Central memory CD8-positive, alpha-beta T cell (primary cell): Measurements from ENCODE around the gene LGALS3BP.

Experiments
- ATAC-seq: fragments of 150-1000 bp; cut with Tn5 transposase; replicated peaks from 2 replicates; pipeline ENCODE4 v1.10.0; 2022; ENCODE audit warnings: mild to moderate bottlenecking, moderate FRiP score, moderate number of reproducible peaks; ENCODE audit not compliant: poor library complexity, severe bottlenecking; ENCODE audit errors: extremely low read depth
- DNase-seq, 2 donors: peaks; one replicate each; pipeline ENCODE4 v3.0.0; 2021; ENCODE audit warnings: low spot score in 2 of 2
- H3K27ac Mint-ChIP-seq: one replicate; pipeline ENCODE4 v1.8.0; 2022; ENCODE audit warnings: low read depth, mild to moderate bottlenecking, moderate library complexity, mixed read lengths
- H3K27me3 Mint-ChIP-seq: one replicate; pipeline ENCODE4 v1.8.0; 2022; ENCODE audit warnings: mixed read lengths
- H3K36me3 Mint-ChIP-seq: one replicate; pipeline ENCODE4 v1.8.0; 2022; ENCODE audit warnings: mild to moderate bottlenecking, moderate library complexity, mixed read lengths; ENCODE audit not compliant: insufficient read depth
- H3K4me1 Mint-ChIP-seq: one replicate; pipeline ENCODE4 v1.8.0; 2022; ENCODE audit warnings: mixed read lengths
- H3K4me3 Mint-ChIP-seq: one replicate; pipeline ENCODE4 v1.8.0; 2022; ENCODE audit warnings: mild to moderate bottlenecking, moderate library complexity, mixed read lengths
- H3K9me3 Mint-ChIP-seq: one replicate; pipeline ENCODE4 v1.8.0; 2022; ENCODE audit warnings: mixed read lengths

LGALS3BP gene

DNA sequence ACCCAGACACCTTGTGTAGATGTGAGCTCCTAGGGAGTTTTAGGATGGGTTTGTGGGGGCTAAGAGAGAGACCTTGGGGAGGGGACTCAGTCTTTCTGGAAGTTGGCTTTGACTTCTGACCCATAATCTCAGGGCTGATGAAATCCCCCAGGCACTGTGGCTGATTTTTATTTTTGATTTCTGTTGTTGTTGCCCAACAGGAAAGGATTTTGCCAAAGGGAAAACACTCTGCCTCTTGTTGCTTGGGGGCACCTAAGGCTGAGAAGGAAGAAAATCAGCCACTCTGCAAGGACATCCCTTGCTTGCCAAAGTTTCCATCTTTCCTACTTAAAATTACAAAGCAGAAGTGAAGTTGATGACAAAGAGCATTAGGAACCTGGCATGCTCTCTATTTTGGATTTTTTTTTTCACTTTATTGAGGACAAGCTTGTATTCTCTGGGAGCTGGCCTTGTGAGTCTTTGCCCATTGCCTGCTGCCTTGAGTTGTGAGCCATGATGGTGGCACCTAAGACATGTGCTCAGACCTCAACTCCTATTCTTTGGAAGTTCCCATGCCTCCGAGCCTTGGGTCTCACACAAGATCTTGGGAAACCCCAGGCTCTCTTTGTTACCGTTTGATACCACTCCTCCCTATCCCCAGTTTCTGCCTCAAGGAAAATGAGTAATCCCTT is 41.0 kb upstream of the LGALS3BP start:
- H3K27ac Mint-ChIP-seq: no peak overlapping the region
- ATAC-seq: no peak
- no peak for DNase-seq
- H3K4me3 Mint-ChIP-seq: no peak overlapping the region
- H3K9me3 Mint-ChIP-seq: no peaks in the 10 kb centered on the region
- H3K27me3 Mint-ChIP-seq: peaks cover 57% of the 10 kb centered on the region
- H3K36me3 Mint-ChIP-seq: no peaks in the 10 kb centered on the region
- H3K4me1 Mint-ChIP-seq: peaks cover 10% of the 10 kb centered on the region

GRCh38 chr17:79019632-79020584 is 40.2 kb upstream of the LGALS3BP start:
- ATAC-seq: peak; percentile 51
- peak in 1 of 2 donors; percentile 21 for DNase-seq
- peaks cover 10% of the 10 kb centered on the region for H3K4me1 Mint-ChIP-seq
- no peak overlapping the region for H3K27ac Mint-ChIP-seq
- no peaks in the 10 kb centered on the region for H3K36me3 Mint-ChIP-seq
- H3K4me3 Mint-ChIP-seq: no peak overlapping the region
- peaks cover 49% of the 10 kb centered on the region for H3K27me3 Mint-ChIP-seq
- no peaks in the 10 kb centered on the region for H3K9me3 Mint-ChIP-seq

GRCh38 chr17:79019261-79019631 is 39.5 kb upstream of the LGALS3BP start:
- H3K27ac Mint-ChIP-seq: no peak overlapping the region
- H3K4me3 Mint-ChIP-seq: no peak overlapping the region
- H3K27me3 Mint-ChIP-seq: peaks cover 42% of the 10 kb centered on the region
- H3K9me3 Mint-ChIP-seq: no peaks in the 10 kb centered on the region
- DNase-seq: no peak
- ATAC-seq: no peak
- peaks cover 4% of the 10 kb centered on the region for H3K4me1 Mint-ChIP-seq
- no peaks in the 10 kb centered on the region for H3K36me3 Mint-ChIP-seq

DNA sequence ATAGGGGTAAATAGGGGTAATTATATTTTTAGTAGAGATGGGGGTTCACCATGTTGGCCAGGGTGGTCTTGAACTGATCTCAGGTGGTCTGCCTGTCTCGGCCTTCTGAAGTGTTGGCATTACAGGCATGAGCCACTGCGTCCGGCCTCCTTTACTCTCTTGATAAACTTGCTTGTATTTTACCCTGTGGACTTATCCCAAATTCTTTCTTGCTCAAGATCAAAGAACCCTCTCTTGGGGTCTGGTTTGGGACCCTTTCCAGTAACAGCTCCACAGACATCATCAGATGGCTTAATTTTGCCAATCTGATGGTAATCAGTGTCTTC is 38.6 kb upstream of the LGALS3BP start:
- Mint-ChIP-seq H3K9me3 (no peaks in the 10 kb centered on the region), H3K36me3 (no peaks in the 10 kb centered on the region), H3K4me3 (no peak overlapping the region), H3K4me1 (no peaks in the 10 kb centered on the region), H3K27ac (no peak overlapping the region), H3K27me3 (peaks cover 37% of the 10 kb centered on the region)
- ATAC-seq (no peak), DNase-seq (no peak)

- Mint-ChIP-seq H3K4me3 (no peak overlapping the region), H3K27me3 (peaks cover 37% of the 10 kb centered on the region), H3K4me1 (no peaks in the 10 kb centered on the region), H3K36me3 (no peaks in the 10 kb centered on the region), H3K9me3 (no peaks in the 10 kb centered on the region), H3K27ac (no peak overlapping the region)
- DNase-seq (no peak), ATAC-seq (no peak)
Measured at GRCh38 chr17:79017546-79018369, 38.0 kb upstream of the LGALS3BP start.

DNA sequence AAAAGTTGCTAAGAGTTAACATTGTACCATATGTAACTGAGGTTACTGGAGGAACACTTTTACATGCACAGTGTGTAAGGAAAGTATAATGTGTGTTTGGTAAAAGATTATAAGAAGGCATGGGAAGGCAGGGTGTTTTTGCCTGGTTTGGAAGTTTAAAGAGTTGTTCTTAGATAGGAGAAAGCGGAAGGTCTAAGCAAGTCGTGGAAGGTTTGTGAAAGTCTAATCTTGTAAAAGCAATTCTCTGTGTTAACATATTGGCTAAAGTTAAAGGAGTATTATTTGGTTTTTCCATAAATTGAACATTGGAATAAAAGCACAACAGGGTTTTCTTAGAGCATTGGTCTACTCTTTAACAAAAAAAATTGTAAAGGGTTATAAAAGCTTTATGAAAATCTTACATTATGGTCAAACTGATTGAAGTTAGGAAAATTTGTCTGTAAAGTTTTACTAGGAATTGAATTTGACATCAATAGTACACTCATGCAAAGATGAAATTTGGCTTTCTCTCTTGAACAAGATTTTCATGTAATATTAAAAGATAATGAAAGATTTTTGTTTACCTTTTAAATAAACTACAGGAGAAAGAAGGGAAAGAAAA is 34.5 kb upstream of the LGALS3BP start:
- no peaks in the 10 kb centered on the region for H3K9me3 Mint-ChIP-seq
- peaks cover 29% of the 10 kb centered on the region for H3K27me3 Mint-ChIP-seq
- DNase-seq: no peak
- no peak overlapping the region for H3K4me3 Mint-ChIP-seq
- no peak for ATAC-seq
- H3K36me3 Mint-ChIP-seq: peaks cover 10% of the 10 kb centered on the region
- peaks cover 7% of the 10 kb centered on the region for H3K4me1 Mint-ChIP-seq
- H3K27ac Mint-ChIP-seq: no peak overlapping the region

GRCh38 chr17:79012563-79013134 is 32.9 kb upstream of the LGALS3BP start:
- Mint-ChIP-seq H3K9me3 (no peaks in the 10 kb centered on the region), H3K36me3 (peaks cover 22% of the 10 kb centered on the region), H3K27ac (no peak overlapping the region), H3K27me3 (peaks cover 13% of the 10 kb centered on the region), H3K4me1 (peaks cover 22% of the 10 kb centered on the region), H3K4me3 (no peak overlapping the region)
- DNase-seq (no peak), ATAC-seq (no peak)

DNA sequence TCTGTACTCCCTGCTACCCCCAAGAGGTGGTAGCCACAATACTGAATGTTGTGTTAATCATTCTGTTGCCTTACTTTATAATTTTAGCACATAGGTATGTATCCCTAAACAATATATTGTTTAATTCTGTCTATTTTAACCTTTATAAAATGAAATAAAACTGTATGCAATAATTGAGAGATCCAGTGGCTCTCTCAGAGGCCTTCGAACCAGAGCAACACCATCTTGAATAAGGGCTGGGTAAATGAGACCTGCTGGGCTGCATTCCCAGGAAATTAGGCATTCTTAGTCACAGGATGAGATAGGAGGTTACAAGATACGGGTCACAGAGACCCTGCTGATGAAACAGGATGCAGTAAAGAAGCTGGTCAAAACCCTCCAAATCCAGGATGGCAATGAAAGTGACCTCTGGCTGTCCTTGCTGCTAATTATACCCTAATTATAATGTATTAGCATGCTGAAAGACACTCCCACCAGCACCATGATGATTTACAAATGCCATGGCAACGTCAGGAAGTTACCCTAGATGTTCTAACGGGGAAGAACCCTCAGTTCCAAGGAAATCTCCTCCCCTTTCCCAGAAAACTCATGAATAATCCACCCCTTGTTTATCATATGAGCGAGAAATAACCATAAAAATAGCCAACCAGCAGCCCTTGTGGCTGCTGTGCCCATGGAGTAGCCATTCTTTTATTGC is 31.9 kb upstream of the LGALS3BP start:
- Mint-ChIP-seq H3K9me3 (no peaks in the 10 kb centered on the region), H3K27ac (peak overlapping the region; percentile 41), H3K4me1 (peaks cover 32% of the 10 kb centered on the region), H3K4me3 (peak overlapping the region; percentile 86), H3K27me3 (peaks cover 3% of the 10 kb centered on the region), H3K36me3 (peaks cover 22% of the 10 kb centered on the region)
- DNase-seq: no peak
- ATAC-seq: no peak

GRCh38 chr17:79010304-79010646 is 30.6 kb upstream of the LGALS3BP start:
- no peaks in the 10 kb centered on the region for H3K9me3 Mint-ChIP-seq
- peaks cover 45% of the 10 kb centered on the region for H3K4me1 Mint-ChIP-seq
- H3K27ac Mint-ChIP-seq: peak overlapping the region; percentile 97
- peak overlapping the region; percentile 86 for H3K4me3 Mint-ChIP-seq
- peaks cover 22% of the 10 kb centered on the region for H3K36me3 Mint-ChIP-seq
- ATAC-seq: no peak
- H3K27me3 Mint-ChIP-seq: no peaks in the 10 kb centered on the region
- no peak for DNase-seq

DNA sequence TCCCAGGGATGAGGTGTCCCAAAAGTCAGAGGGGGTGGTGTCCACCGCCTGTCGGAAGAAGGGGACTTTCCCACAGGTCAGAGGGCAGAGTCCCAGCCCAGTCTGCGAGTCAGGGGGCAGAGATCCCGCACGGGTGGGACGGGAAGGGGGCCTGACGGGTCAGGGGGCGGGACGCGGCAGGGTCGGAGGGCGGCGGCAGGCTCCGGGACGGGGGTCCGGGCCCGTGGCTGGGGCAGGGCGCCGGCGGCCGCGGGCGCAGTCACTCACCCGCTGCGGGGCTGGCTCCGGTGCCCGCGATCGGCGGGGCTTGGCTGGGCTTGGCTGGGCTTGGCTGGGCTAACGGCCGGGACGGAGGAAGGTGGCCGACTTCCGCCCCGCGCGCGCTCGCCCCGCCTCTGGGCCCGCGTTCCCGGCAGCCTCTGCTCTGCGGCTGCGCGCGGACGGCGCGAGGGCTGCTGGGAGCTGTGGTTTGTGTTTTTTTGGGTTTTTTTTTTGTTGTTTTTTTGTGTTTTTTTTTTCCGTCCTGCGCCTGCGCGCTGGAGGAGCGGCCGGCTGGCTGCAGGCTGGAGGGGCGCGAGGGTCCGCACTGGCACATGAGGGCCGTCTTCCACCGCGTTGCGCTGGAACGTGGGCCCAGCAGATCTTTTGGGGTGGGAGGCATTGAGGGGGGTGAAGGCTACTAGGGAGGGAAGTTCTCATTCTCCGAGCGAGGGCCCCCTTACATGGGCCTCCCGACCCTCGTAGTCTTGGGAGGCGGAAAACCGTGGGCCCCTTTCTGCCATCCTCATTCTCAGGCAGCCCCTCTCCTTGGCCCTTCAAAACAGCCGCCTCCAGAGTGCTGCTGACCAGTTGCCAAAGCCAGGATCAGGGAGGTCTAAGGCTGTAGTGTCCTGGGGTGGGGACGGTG is 29.9 kb upstream of the LGALS3BP start, which contains the start of gene CANT1:
Gene CANT1, minus strand, starts transcription at position 368 of the 907 bp plus-strand sequence. CDS start 12,142 bp downstream, outside the sequence.
- DNase-seq (peak; percentile 65 to 69), ATAC-seq (peak; percentile 91)
- Mint-ChIP-seq H3K27me3 (no peaks in the 10 kb centered on the region), H3K9me3 (no peaks in the 10 kb centered on the region), H3K4me1 (peaks cover 47% of the 10 kb centered on the region), H3K36me3 (peaks cover 22% of the 10 kb centered on the region), H3K27ac (peak within 1 kb of the TSS; percentile 97), H3K4me3 (peak within 1 kb of the TSS; percentile 86)
